HG03378 (cell line): ENCODE results near the gene RNF145.
"Not testable (repeated sequence)": the region's sequence is repeated elsewhere in the genome, so short reads cannot be mapped to it uniquely, and the experiment has no call there.

Experiments used
- ATAC-seq: cut with Tn5 transposase; IDR thresholded peaks from one replicate; pipeline ENCODE4 v1.9.1; 2021; ENCODE audit warnings: mild to moderate bottlenecking, moderate library complexity; ENCODE audit not compliant: unreplicated experiment

RNF145 gene, protein sequence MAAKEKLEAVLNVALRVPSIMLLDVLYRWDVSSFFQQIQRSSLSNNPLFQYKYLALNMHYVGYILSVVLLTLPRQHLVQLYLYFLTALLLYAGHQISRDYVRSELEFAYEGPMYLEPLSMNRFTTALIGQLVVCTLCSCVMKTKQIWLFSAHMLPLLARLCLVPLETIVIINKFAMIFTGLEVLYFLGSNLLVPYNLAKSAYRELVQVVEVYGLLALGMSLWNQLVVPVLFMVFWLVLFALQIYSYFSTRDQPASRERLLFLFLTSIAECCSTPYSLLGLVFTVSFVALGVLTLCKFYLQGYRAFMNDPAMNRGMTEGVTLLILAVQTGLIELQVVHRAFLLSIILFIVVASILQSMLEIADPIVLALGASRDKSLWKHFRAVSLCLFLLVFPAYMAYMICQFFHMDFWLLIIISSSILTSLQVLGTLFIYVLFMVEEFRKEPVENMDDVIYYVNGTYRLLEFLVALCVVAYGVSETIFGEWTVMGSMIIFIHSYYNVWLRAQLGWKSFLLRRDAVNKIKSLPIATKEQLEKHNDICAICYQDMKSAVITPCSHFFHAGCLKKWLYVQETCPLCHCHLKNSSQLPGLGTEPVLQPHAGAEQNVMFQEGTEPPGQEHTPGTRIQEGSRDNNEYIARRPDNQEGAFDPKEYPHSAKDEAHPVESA

DNA sequence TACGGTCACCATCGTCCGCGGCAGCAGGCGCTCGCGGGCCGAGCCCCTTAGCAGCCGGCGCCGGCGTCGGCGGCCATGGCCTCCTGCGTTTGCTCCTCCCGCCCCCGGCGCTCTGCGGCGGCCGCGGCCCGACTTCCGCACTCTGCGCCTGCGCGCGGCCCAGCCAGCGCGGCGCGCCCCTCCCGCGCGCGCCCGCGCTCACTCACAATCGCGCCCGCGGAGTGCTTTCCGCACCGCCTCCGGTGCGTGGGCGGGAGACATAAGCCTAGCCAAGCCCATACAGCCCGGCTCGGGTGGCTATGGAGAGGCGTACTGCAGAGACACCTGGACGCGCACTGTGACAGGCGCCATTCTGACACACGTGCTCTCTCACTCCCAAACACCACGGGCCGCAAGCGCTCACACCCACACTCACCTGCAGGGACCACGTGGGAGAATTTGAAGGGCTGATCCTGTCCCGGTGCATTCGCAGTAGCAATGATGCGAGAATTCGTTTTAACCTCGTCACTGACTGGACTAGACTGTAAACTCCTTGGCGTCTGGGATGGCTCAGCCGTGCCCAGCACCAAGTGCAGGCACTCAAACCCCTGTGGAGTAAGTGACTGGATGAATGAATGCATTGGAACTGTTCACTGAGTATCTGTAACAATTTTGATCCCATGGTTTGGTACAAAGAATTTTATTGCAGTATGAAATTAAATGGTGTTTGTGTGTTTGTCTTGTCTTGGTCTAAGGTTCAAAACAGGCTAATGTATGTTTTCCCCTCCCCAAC, at the start of gene RNF145:
Gene RNF145, minus strand, starts transcription at position 116 of the 772 bp plus-strand sequence. CDS start 5,936 bp downstream, outside the sequence.
- peak; percentile 73 for ATAC-seq

DNA sequence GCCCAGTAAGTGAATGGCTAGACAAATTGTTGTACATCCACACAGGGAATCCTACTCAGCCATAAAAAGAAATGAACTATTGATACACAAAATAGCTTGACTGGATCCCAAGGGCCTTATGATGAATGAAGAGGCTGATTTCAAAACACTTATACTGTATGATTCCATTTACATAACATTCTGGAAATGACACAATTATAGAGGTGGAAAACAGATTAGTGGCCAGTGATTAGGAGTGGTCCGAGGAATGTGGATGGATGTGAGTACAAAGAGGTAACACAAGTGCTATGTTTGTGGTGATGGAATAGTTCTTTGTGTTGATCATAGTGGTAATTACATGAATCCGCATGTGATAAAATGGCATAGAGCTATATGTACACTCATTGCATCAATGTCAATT, 49.0 kb upstream of the RNF145 start:
- ATAC-seq = no peak

DNA sequence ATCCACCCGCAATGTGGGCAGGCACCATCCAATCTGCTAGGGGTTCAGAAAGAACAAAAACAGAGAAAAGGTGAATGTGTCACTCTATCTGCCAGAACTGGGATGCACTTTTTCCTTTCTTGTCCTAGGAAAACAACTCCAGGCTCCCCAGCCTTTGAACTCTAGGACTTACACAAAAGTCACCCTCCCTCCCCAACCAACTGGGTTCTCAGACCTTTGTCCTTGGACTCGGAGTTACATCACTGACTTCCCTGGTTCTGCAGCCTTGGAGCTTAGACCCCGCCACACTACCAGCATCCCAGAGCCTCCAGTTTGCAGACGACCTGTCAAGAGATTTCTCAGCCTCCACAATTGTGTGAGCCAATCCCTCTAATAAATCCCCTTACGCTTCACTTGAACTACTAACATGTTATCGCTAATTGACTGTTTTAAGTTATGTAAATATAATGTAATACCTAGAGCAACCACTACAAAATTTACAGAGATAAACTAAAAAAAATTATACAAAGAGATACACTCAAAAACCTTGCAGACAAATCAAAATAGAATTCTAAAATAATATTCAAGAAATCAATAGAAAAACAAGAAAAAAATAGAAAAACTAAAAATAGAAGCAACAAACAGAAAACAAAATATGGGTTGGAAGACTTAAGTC, 48.4 kb upstream of the RNF145 start:
- no peak for ATAC-seq

DNA sequence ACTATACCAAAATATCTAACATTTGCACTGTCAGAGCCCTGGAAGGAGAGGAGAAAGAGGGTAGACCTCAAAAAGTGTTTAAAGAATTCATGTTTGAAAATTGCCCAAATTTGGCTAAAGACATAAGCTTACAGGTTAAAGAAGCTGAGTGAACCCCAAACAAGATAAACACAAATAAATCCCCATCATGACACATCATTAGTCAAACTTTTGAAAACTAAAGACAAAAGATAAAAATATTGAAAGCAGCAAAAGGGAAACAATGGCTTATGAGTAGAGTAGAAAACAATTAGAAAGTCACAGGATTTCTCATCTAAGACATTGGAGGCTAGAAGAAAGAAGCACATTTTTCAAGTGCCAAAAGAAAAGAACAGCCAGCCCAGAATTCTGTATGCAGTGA, 47.7 kb upstream of the RNF145 start:
- no peak for ATAC-seq

DNA sequence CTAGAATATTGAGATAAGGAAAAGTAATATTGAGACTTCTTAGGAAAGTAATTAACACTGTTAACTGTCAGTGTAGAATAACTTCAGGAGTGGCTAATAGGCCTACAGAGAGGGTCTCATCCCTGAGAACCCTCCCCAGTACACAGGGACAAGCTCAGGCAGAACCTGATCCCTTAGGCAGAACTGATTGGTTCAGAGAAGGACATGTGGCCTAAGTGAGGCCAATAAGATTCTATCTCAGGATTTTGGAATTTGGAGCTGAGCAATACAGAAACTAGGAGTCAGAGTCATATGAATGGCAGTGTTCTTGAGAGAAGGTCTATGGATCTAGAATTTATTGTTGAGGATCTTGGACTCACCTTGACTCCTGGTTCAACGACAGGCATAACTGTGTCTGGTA, 42.8 kb upstream of the RNF145 start:
- no peak for ATAC-seq

DNA sequence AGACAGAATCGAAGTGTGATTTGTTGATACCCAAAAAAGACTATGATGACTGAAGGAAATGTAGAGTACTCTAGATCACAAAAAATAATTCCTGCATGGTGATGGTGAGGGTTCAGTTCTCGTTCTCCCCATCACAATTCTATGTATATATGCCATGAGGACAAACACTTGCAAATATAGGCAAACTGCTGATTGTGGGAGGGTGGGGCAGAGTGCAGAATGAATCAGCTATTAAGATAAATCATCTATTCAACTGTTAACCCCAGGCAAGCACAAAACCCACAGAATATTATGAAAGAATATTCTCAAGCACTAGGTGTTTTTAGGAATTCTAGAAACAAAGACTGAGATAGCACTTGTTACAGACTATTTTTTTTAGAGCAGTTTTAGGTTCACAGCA, 39.8 kb upstream of the RNF145 start:
- no peak for ATAC-seq

DNA sequence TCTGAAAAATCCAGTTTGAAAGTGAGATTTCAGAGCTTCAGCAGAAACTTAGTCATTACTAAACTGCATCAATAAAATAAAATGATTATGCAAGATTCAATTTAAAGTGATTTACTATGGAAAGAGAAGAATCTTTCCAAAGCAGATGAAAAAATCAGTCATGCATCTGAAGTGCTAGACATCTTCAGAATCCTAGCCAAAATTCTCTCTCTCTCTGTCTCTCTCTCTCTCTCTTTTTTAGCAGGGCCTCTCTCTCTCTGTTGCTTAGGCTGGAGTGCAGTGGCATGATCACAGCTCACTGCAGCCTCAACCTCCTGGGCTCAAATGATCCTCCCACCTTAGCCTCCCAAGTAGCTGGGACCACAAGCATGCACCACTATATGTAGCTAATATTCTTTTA, 35.5 kb upstream of the RNF145 start:
- ATAC-seq = no peak

DNA sequence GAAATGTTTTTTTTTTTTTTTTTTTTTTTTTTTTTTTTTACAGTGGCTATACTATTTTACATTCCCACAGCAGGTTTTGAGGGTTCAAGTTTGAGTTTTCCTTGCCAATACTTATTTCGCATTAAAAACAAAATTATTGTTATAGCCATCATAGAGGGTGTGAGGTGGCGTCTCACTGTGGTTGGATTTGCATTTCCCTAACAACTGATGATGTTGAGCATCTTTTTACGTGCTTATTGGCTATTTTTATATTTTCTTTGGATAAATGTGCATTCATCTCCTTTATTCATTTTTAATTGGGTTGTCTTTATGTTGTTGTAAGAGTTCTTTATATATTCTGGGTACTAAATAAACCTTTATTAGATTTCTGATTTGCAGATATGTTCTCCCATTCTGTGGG, 34.8 kb upstream of the RNF145 start:
- ATAC-seq = no peak

DNA sequence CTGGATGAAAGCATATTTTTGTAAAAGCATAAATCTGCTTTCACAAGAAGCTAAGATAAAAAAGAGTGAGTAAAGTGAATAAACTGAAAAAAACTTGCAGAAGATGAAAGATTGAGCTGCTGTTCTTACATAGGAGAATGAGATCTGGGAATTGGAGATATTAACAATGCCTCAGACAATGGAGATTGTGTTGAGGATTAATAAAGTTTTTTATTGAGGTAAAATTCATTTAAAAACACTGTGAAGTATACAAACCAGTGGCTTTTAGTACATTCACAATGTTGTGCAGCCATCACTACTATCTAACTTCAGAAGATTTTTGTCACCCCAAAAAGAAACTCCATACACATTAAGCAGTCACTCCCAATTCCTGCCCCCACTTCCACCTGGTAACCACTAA, 34.0 kb upstream of the RNF145 start:
- no peak for ATAC-seq

DNA sequence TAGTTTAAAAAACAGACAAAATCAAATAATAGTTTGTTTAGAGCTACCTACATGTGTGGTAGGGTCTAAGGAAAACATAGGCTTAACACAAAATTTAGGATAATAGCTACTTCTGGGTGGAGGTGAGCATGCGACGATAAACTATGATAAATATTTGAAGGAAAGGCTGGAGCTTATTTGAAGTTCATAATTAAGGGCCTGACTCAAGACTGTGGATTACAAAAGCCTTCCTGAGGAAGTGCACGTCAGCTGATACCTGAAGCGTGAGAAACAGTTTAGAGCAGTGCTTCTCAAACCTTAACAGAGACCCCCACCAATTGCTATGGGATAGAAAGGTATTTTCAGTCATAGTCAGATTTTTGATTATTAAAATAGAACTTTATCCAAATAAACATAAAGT, 33.3 kb upstream of the RNF145 start:
- ATAC-seq = no peak

DNA sequence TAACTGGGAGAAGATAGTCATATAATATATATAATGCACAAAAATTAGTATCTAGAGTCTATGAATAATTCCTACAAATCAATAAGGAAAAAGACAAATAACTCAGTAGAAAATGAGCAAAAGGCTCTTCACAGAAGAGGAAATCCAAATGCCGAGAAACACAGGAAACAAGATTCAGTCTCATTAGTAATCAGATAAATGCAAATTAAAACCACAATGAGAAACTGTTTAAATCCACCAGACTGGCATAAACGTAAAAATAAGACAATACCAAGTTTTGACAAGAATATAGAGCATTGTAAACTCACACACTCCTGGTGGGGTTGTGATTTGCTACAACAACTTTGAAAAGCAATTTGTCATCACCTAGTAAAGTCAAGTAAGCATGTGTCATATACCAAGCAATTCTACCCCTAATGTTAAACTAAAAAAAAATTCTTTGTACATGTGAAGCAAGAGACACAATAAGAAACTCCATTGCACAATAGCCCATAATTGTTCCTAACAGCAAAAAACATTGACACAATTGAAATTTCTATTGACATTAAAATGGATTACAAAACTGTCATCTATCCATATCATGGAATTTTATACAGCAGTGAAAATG, 32.7 kb upstream of the RNF145 start:
- no peak for ATAC-seq

DNA sequence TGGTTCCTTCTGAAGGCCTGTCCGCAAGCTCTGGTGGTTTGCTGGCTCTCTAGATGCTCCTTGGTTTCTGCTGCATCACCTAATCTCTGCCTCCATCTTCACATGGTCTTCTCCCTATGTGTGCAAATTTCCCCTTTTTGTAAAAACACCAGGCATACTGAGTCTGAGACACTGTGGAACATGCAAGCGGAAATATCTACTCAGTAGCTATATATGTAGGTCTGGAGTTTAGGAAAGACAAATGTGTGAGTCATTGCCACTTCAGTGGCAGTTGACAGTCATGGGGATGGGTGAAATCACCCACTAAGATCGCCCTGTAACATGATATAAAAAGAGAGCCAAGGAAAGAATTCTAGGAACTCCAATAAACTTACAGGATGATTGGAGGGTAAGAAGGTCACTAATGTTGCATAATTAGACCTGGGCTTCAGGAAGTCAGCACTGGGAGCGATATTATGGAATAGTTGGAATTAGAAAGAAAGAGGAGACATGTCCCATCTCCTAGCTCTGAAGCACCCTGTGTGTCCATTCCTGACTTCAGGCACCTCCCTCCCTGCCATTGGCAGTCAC, 31.0 kb upstream of the RNF145 start:
- no peak for ATAC-seq

DNA sequence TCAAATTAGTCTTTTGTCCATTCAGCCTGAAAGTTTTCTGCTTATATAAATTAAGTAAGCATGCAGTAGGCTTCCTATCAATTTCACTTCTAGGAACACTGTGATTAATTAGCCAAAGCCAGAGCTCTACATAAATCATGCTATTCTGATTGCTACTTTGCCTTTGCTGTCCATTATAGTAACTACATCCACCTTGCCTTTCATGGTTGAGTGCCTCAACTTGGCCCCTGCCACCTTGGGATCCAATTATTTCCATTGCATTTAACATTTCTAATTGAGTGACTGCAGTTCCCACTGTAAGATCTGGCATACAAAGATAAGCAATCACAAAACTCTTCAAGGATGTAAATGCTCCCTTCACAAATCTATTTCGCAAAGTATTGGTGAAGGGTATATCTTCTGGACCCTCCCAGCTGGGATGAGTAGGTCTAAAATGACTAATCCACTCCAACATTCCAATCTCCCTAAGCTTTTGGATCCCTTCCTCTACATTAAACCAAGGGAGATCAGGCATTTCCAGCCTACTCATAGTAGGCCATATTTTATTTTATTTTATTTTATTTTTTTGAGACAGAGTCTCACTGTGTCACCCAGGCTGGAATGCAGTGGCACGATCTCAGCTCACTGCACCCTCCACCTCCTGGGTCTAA, 26.6 kb upstream of the RNF145 start:
- not testable (repeated sequence) for ATAC-seq

DNA sequence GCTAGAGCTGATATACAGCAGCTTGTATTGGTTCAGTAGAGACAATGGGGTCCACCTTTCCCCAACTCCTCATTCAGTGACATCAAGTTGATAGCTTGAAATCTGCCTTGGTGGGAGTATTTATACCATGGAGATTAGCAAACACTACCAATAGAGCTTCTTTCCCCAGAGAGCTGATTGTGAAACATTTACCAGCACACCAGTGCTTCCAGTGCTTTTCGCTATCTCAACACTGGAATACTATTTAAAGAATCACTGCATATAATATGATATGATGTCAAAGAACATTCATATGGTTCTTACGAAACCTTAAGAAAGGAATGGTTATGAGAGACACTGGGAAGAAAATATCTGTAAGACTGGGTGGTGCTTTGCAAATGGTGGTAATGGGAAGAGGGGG, 21.8 kb upstream of the RNF145 start:
- ATAC-seq = no peak

DNA sequence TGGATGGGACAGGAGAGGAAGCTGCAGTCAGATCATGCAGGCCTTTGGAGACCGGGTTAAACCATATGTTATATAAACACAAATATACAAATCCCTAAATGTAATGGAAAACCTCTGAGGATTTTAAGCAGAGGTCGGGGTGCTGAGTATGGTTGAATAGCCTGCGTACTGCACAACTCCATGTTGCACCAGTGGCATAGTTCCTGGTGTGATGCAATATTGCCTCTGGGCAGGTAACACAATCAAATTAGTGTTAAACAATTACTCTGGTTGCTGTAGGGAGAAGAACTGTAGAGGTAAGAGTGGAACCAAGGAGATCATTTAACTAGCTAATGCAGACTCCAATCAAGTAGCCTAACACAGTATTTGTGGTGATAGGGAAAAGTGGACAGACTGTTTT, 21.3 kb upstream of the RNF145 start:
- ATAC-seq = no peak

DNA sequence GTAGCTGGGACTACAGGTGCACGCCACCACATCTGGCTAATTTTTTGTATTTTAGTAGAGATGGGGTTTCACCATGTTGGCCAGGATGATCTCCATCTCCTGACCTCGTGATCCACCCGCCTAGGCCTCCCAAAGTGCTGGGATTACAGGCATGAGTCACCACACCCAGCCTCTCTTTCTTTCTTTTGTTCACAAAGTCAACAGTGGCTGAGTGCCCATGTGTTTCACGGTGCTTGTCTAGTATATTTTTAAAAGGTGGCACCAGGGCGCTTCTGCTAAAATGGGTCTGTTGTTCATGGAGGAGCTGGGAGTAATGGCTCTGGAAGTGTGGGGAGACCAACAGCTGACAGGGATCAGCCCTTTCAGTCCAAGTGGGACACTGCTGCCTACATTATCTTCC, 18.7 kb upstream of the RNF145 start:
- ATAC-seq = not testable (repeated sequence)

DNA sequence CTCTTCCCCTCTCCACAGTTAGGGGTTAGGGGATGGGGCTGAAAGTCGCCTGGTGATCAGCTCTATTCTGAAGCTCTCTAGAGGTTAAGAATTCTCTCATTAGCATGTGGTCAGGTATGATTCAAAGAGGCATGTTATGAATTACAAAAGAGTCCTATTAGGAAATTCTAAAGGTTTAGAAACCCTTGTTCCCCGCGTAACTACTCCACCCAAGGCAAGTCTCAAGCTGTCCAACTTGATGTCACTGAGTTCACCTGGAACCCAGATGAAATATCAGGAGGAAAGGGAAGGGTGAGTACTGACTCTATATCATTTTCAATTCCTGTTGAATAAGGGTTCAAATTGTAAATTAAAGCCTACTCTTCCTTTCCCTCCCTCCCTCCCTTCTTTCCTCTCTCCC, 18.1 kb upstream of the RNF145 start:
- no peak for ATAC-seq

DNA sequence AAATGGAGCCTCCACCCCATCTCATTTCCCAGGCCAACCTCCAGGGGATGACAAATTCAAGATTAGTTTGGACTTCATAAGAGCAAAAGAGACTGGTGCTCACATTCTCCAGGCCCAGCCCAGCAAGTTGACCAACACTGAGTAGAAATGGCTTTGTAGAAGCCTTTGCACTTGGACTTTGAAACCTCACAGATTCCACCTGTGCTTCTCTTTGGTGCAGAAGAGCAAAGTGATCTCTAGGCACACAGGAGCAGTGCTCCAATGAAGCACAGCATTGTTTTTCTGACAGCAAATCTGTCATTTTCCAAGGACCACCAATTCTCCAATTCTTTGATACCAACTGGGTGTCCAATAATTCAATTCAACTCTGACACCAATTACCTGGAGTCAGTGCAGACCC, 17.1 kb upstream of the RNF145 start:
- ATAC-seq = no peak

DNA sequence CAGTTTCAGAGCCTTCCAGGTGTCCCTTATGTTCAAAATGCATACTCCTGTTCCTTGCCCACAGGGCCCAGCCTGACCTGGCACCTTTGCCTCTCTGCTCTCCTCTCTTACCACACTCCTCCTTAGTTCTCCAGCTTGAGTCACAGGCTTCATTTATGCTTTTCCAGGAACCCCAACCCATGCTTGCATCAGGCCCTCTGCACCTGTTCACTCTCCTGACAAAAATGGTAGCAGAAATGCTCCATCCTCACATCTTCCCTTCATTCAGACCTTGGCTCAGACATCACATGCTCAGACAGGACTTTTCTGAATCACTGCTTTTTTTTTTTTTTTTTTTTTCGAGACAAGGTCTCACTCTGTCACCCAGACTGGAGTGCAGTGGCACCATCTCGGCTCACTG, 15.1 kb upstream of the RNF145 start:
- ATAC-seq = no peak

DNA sequence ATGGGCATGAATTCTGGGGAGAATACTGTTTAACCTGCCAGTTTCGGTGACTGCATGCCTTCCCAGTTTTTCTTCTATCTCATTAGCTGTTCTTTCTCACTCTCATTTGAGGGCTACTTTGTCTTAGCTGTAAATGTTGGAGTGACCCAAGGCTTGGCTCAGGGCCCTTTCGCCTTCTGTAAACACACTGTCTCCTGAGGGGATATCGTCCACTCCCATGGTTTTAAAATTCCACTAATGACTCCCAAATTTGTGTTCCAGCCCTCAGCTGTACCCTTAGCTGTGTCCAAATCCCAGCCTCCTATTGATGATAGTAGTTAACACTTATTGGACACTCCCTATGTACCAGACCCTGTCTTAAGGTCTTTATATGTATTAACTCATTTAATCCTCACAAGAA, 14.1 kb upstream of the RNF145 start:
- no peak for ATAC-seq
